MCF 10A (cell line): ENCODE data around the gene CDK15. TPM values are rescaled to one million over a fixed set of nuclear protein-coding genes. Genes with fewer than 3 reads are reported as not detected.

ENCODE experiments used
- BruUV-seq: library from RNA; stranded (reverse); fragments of 400-500 nt; replicated peaks from 2 replicates; lab custom pipeline; 2021; lab: Mats Ljungman, UMichigan
- CTCF ChIA-PET: fragments of 300-600 bp; sonication (Branson Sonifier 250); formaldehyde crosslinking; extraction: SDS; loops from one replicate; lab custom pipeline; 2021; ENCODE audit warnings: antibody characterized with exemption, inconsistent platforms; lab: Yijun Ruan, JAX
- POLR2A ChIA-PET: fragments of 300-600, 350-650 bp; sonication (Branson Sonifier 250); formaldehyde crosslinking; extraction: SDS; loops from one replicate; lab custom pipeline; 2020; ENCODE audit warnings: antibody characterized with exemption, inconsistent platforms; lab: Yijun Ruan, JAX
- DNase-seq: peaks from one replicate; pipeline ENCODE4 v3.0.0-alpha.2; 2018; ENCODE audit not compliant: unreplicated experiment
- H3K27ac Mint-ChIP-seq: one replicate; pipeline ENCODE4 v1.8.0; 2022; ENCODE audit warnings: mild to moderate bottlenecking, low read depth, mixed read lengths; ENCODE audit not compliant: unreplicated experiment
- H3K27me3 Mint-ChIP-seq: one replicate; pipeline ENCODE4 v1.8.0; 2022; ENCODE audit warnings: mixed read lengths; ENCODE audit not compliant: insufficient read depth, unreplicated experiment
- H3K36me3 Mint-ChIP-seq: one replicate; pipeline ENCODE4 v1.8.0; 2022; ENCODE audit warnings: mild to moderate bottlenecking, moderate library complexity, mixed read lengths; ENCODE audit not compliant: insufficient read depth, unreplicated experiment
- H3K4me1 Mint-ChIP-seq: one replicate; pipeline ENCODE4 v1.8.0; 2022; ENCODE audit warnings: mixed read lengths; ENCODE audit not compliant: insufficient read depth, unreplicated experiment
- H3K4me3 Mint-ChIP-seq: one replicate; pipeline ENCODE4 v1.8.0; 2022; ENCODE audit warnings: mild to moderate bottlenecking, moderate library complexity, mixed read lengths; ENCODE audit not compliant: unreplicated experiment
- H3K9me3 Mint-ChIP-seq: one replicate; pipeline ENCODE4 v1.8.0; 2022; ENCODE audit warnings: mixed read lengths; ENCODE audit not compliant: unreplicated experiment
- CTCF ChIP-seq: fragments of 200-600 bp; IDR thresholded peaks from one replicate; pipeline ENCODE4 v1.8.0; 2022; ENCODE audit warnings: antibody characterized with exemption, mild to moderate bottlenecking; ENCODE audit not compliant: unreplicated experiment
- intact Hi-C: fragments of 100-400 bp; cut with micrococcal nuclease; formaldehyde crosslinking; loops from 2 replicates; pipeline ENCODE4 v1.14.1; 2022
- total RNA-seq: library from RNA; stranded (reverse); gene quantifications from 2 replicates; pipeline ENCODE4 v1.2.3, GENCODE V29; 2022

CDK15 gene
- total RNA-seq, 1 experiment from 2014 or later = not detected

- Mint-ChIP-seq H3K27ac (no peak overlapping the region), H3K36me3 (no peaks in the 10 kb centered on the region), H3K27me3 (no peaks in the 10 kb centered on the region), H3K4me3 (no peak overlapping the region), H3K4me1 (peaks cover 12% of the 10 kb centered on the region), H3K9me3 (no peaks in the 10 kb centered on the region)
- intact Hi-C loops = no loop called here
- no peak for DNase-seq
- no peak for TF ChIP-seq CTCF
- POLR2A ChIA-PET = interaction anchor here (0.7 to 1.1 kb wide), 3 partner anchors 9 to 346 kb away, joined by 3 read pairs; partner anchors contain the start of gene SUMO1
- CTCF ChIA-PET = interaction anchor here (0.6 to 1.4 kb wide), 3 partner anchors 32 to 285 kb away, joined by 3 to 10 read pairs (median 3); no protein-coding TSS in a partner anchor
- BruUV-seq = no TSS peak
Measured at GRCh38 chr2:201892516-201892915, 86.2 kb downstream of the CDK15 start.

GRCh38 chr2:201900362-201900761 is 94.0 kb downstream of the CDK15 start:
- no peak overlapping the region for H3K4me3 Mint-ChIP-seq
- no TSS peak for BruUV-seq
- no peaks in the 10 kb centered on the region for H3K9me3 Mint-ChIP-seq
- ChIA-PET CTCF (no interaction called here), POLR2A (no interaction called here)
- intact Hi-C loops = no loop called here
- DNase-seq = no peak
- no peak overlapping the region for H3K27ac Mint-ChIP-seq
- no peak for TF ChIP-seq CTCF
- H3K36me3 Mint-ChIP-seq = no peaks in the 10 kb centered on the region
- H3K4me1 Mint-ChIP-seq = no peaks in the 10 kb centered on the region
- H3K27me3 Mint-ChIP-seq = peaks cover 42% of the 10 kb centered on the region

GRCh38 chr2:201901786-201902185 is 95.4 kb downstream of the CDK15 start:
- H3K36me3 Mint-ChIP-seq = no peaks in the 10 kb centered on the region
- DNase-seq = no peak
- CTCF ChIA-PET = no interaction called here
- no peak for TF ChIP-seq CTCF
- POLR2A ChIA-PET = interaction anchor here (0.8 kb wide), 1 partner anchor 10 kb away, joined by 3 read pairs; no protein-coding TSS in a partner anchor
- intact Hi-C loops = no loop called here
- peaks cover 49% of the 10 kb centered on the region for H3K27me3 Mint-ChIP-seq
- no peaks in the 10 kb centered on the region for H3K9me3 Mint-ChIP-seq
- H3K27ac Mint-ChIP-seq = no peak overlapping the region
- no peak overlapping the region for H3K4me3 Mint-ChIP-seq
- no peaks in the 10 kb centered on the region for H3K4me1 Mint-ChIP-seq
- BruUV-seq = no TSS peak

GRCh38 chr2:201904538-201905420 is 98.4 kb downstream of the CDK15 start:
- no peak for TF ChIP-seq CTCF
- H3K27me3 Mint-ChIP-seq = peaks cover 28% of the 10 kb centered on the region
- no peak for DNase-seq
- no peaks in the 10 kb centered on the region for H3K9me3 Mint-ChIP-seq
- H3K27ac Mint-ChIP-seq = no peak overlapping the region
- H3K4me1 Mint-ChIP-seq = peaks cover 4% of the 10 kb centered on the region
- ChIA-PET CTCF (no interaction called here), POLR2A (interaction anchor here (0.6 kb wide), 1 partner anchor 12 kb away, joined by 4 read pairs; no protein-coding TSS in a partner anchor)
- no TSS peak for BruUV-seq
- intact Hi-C loops = no loop called here
- H3K36me3 Mint-ChIP-seq = no peaks in the 10 kb centered on the region
- no peak overlapping the region for H3K4me3 Mint-ChIP-seq
